GM12878 (cell line): ENCODE results near the gene MGAT4B. TPM values are rescaled to one million over a fixed set of nuclear protein-coding genes. Genes with fewer than 3 reads are reported as not detected.

Experiments
- ATAC-seq: fragments of 200-7000 bp; cut with Tn5 transposase; 3 replicates; pipeline ENCODE4 v1.9.1; 2020; ENCODE audit warnings: mild to moderate bottlenecking, moderate library complexity
- BruUV-seq: library from RNA; stranded (reverse); fragments of 400-500 nt; replicated peaks from 2 replicates; lab custom pipeline; 2021; lab: Mats Ljungman, UMichigan
- CTCF ChIA-PET: fragments of 300-600 bp; sonication (Branson Sonifier 250); formaldehyde crosslinking; extraction: SDS; loops from one replicate; lab custom pipeline; 2021; ENCODE audit warnings: inconsistent platforms; lab: Yijun Ruan, JAX
- POLR2A ChIA-PET: fragments of 350-600 bp; formaldehyde crosslinking; extraction: SDS; loops from one replicate; lab custom pipeline; 2021; ENCODE audit warnings: inconsistent platforms; lab: Charles Lee
- RAD21 ChIA-PET: fragments of 300-600 bp; sonication (Branson Sonifier 250); formaldehyde crosslinking; loops from one replicate; lab custom pipeline; 2023; ENCODE audit warnings: antibody characterized with exemption; ENCODE audit not compliant: unreplicated experiment; lab: Charles Lee
- SMC1A ChIA-PET: fragments of 300-600 bp; sonication (Branson Sonifier 250); formaldehyde crosslinking; loops from one replicate; lab custom pipeline; 2023; ENCODE audit not compliant: unreplicated experiment, uncharacterized antibody; lab: Charles Lee
- DNase-seq: peaks from one replicate; pipeline ENCODE4 v3.0.0-alpha.2; 2011; ENCODE audit warnings: low read depth, low spot score
- FAIRE-seq: peaks from 3 replicates; lab custom pipeline; 2011; peaks lifted over from hg19 to GRCh38; lab: Jason Lieb, UNC
- H2AFZ ChIP-seq: 2 replicates; pipeline ENCODE4 v1.6.0; 2011; ENCODE audit warnings: low read depth, low read length, control low read depth; ENCODE audit not compliant: control insufficient read depth
- H3K27ac ChIP-seq: 2 replicates; pipeline ENCODE4 v1.5.1; 2011; ENCODE audit warnings: control low read depth; ENCODE audit not compliant: control insufficient read depth, insufficient read depth
- H3K27me3 ChIP-seq, 2 experiments: replicated peaks in 1 of 2; 2 replicates each; pipeline versions ENCODE4 v1.6.0 to v1.6.1; 2011; ENCODE audit warnings: low read length in 1 of 2; ENCODE audit not compliant: control insufficient read depth in 2 of 2, insufficient read depth in 2 of 2
- H3K36me3 ChIP-seq, 2 experiments: 2 replicates each; pipeline ENCODE4 v1.5.1; 2011; ENCODE audit warnings: low read length in 1 of 2; ENCODE audit not compliant: control insufficient read depth in 2 of 2, insufficient read depth in 2 of 2
- H3K4me1 ChIP-seq: 2 replicates; pipeline ENCODE4 v1.6.1; 2011; ENCODE audit warnings: mild to moderate bottlenecking, low read length, moderate library complexity, mixed read lengths; ENCODE audit not compliant: control insufficient read depth, insufficient read depth
- H3K4me2 ChIP-seq: 2 replicates; pipeline ENCODE4 v1.6.0; 2011; ENCODE audit warnings: control low read depth; ENCODE audit not compliant: control insufficient read depth, insufficient read depth
- H3K4me3 ChIP-seq: fragments of 200-600 bp; sonication (generic); 2 replicates; pipeline ENCODE4 v1.5.1; 2016
- H3K79me2 ChIP-seq: 2 replicates; pipeline ENCODE4 v1.6.0; 2011; ENCODE audit warnings: low read length; ENCODE audit not compliant: control insufficient read depth, insufficient read depth
- H3K9ac ChIP-seq: 2 replicates; pipeline ENCODE4 v1.8.0; 2011; ENCODE audit warnings: low read length, control low read depth, mixed read lengths; ENCODE audit not compliant: control insufficient read depth, insufficient read depth
- H3K9me3 ChIP-seq: replicated peaks from 3 replicates; pipeline ENCODE4 v1.5.1; 2011; ENCODE audit warnings: mild to moderate bottlenecking, low read length; ENCODE audit not compliant: control insufficient read depth, insufficient read depth
- H4K20me1 ChIP-seq: 2 replicates; pipeline ENCODE4 v1.6.0; 2011; ENCODE audit not compliant: control insufficient read depth, insufficient read depth
- ATF7 ChIP-seq: fragments of 450-650 bp; IDR thresholded peaks from 2 replicates; pipeline ENCODE4 v1.6.1; 2016; ENCODE audit warnings: low read depth, mild to moderate bottlenecking
- E2F8 ChIP-seq: fragments of 450-650 bp; IDR thresholded peaks from 2 replicates; pipeline ENCODE4 v1.6.1; 2018; ENCODE audit warnings: mild to moderate bottlenecking, low read depth, moderate library complexity; ENCODE audit not compliant: partially characterized antibody
- GATAD2B ChIP-seq: fragments of 450-650 bp; conservative IDR thresholded peaks from 2 replicates; pipeline ENCODE4 v1.6.1; 2017; ENCODE audit warnings: low read depth, mild to moderate bottlenecking, moderate library complexity
- IRF3 ChIP-seq: fragments of 450-650 bp; IDR thresholded peaks from 2 replicates; pipeline ENCODE4 v1.6.1; 2014; ENCODE audit warnings: mild to moderate bottlenecking
- IRF5 ChIP-seq: fragments of 450-650 bp; IDR thresholded peaks from 2 replicates; pipeline ENCODE4 v1.6.1; 2017; ENCODE audit warnings: borderline replicate concordance
- NFYA ChIP-seq: IDR thresholded peaks from 2 replicates; pipeline ENCODE4 v1.6.1; 2011; ENCODE audit warnings: low read depth, mild to moderate bottlenecking, low read length, improper control_type of control experiment, borderline replicate concordance
- POLR2A ChIP-seq: IDR thresholded peaks from 2 replicates; pipeline ENCODE4 v1.6.1; 2011; ENCODE audit warnings: low read depth, mild to moderate bottlenecking, low read length
- RELA ChIP-seq: fragments of 450-650 bp; IDR thresholded peaks from 2 replicates; pipeline ENCODE4 v1.8.0; 2014; ENCODE audit warnings: borderline replicate concordance; ENCODE audit not compliant: partially characterized antibody
- WGBS: methylation state at CpG from one replicate; pipeline ENCODE4 v1.1.6; 2016; ENCODE audit warnings: low lambda C conversion rate; ENCODE audit not compliant: insufficient replicate concordance, insufficient coverage; ENCODE audit errors: missing lambda C conversion rate; 5-methylcytosine and 5-hydroxymethylcytosine counted together
- in situ Hi-C: fragments of 300-500 bp; cut with MboI; formaldehyde crosslinking; loops from 9 replicates; pipeline ENCODE4 v1.14.3; 2018; ENCODE audit warnings: mixed read lengths
- intact Hi-C: fragments of 100-400 bp; cut with micrococcal nuclease; formaldehyde crosslinking; loops from one replicate; pipeline ENCODE4 v1.14.2; 2022; ENCODE audit not compliant: unreplicated experiment
- polyA plus RNA-seq, 11 experiments: library from polyadenylated mRNA; depleted of rRNA in 4 of 11; unstranded in 6 of 11; stranded (reverse) in 5 of 11; fragments of >200 nt; fragmentation: Nextera tagmentation in 4 of 11; fragmentation: Illumina TruSeq in 1 of 11; extraction: Ambion mirVana in 4 of 11; extraction: Trizol in 1 of 11; gene quantifications; 1 replicate in 1 of 11; 2 replicates in 10 of 11; pipeline versions ENCODE4 v1.2.1 to v1.2.3, GENCODE V29; 2011 to 2016; ENCODE audit warnings: inconsistent platforms in 2 of 11, missing spikeins in 2 of 11, low read depth in 1 of 11
- total RNA-seq, 4 experiments: library from RNA; depleted of rRNA in 3 of 4; stranded (reverse); fragments of >200 nt in 3 of 4; fragmentation: Illumina TruSeq in 1 of 4; extraction: Trizol in 1 of 4; gene quantifications; 2 replicates each; pipeline versions ENCODE4 v1.2.1 to v1.2.3, GENCODE V29; 2013 to 2021
- TF ChIP-seq, protein P1 (sequence below): IDR thresholded peaks from 2 replicates; pipeline ENCODE4 v1.6.1; 2011; ENCODE audit warnings: low read depth, mild to moderate bottlenecking, low read length, moderate library complexity, borderline replicate concordance; ENCODE audit errors: extremely low read depth

MGAT4B gene
- total and polyA plus RNA-seq, 10 of the 15 experiments (the other 5 are each of a cell fraction or from before 2014, with no cell fraction given) = 0.60 to 82.5 (median 34.4) TPM; not detected in 1

DNA sequence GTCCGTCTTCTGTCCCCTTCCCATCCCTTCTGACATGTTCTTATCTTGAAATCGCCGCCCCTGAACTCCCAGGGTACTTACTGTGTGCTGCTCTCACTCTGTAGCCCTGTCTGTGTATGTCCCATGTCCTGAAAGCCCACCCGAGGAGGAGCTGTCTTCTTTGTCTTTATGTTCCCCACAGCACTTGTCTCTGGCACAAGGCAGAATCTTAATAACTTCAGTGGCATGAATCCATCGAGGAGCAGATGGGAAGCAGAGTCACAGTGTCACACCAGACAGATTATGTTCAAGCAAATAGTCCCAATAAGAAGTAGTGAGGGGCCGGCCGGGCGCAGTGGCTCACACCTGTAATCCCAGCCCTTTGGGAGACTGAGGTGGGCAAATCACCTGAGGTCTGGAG lies 42.6 kb downstream of the MGAT4B start:
- 85% methylated on average over 8 of the region's 8 CpGs for WGBS
- DNase-seq (no peak), FAIRE-seq (no peak), ATAC-seq (no peak)
- no TSS peak for BruUV-seq
- RAD21 ChIA-PET = interaction anchor here (1.7 kb wide), 1 partner anchor 31 kb away, joined by 7 read pairs; no protein-coding TSS in a partner anchor
- peaks cover 31% of the 10 kb centered on the region for H3K79me2 ChIP-seq
- no peak overlapping the region for H3K4me2 ChIP-seq
- in situ Hi-C loops (no loop called here), intact Hi-C loops (loop anchor here (5.0 to 10.0 kb wide), 2 partner anchors 33 to 211 kb away; no protein-coding TSS in a partner anchor)
- POLR2A ChIA-PET = no interaction called here
- H2AFZ ChIP-seq = no peak overlapping the region
- SMC1A ChIA-PET = interaction anchor here (1.7 kb wide), 1 partner anchor 78 kb away, joined by 3 read pairs; no protein-coding TSS in a partner anchor
- no peak overlapping the region for H3K4me3 ChIP-seq
- no peak overlapping the region for H3K9ac ChIP-seq
- no peaks in the 10 kb centered on the region for H3K9me3 ChIP-seq
- no peak overlapping the region for H3K27ac ChIP-seq
- no peaks in the 10 kb centered on the region for H3K27me3 ChIP-seq
- CTCF ChIA-PET = interaction anchor here (0.7 to 2.6 kb wide), 3 partner anchors 8 to 60 kb away, joined by 3 to 17 read pairs (median 14); partner anchors contain the start of gene LTC4S
- H4K20me1 ChIP-seq = peaks cover 4% of the 10 kb centered on the region; the same call in 1 of the 2 replicates
- peaks cover 12 to 19% of the 10 kb centered on the region in 2 experiments for H3K36me3 ChIP-seq
- TF ChIP-seq IRF3 (no peak), NFYA (no peak), POLR2A (no peak), IRF5 (no peak), E2F8 (no peak), RELA (no peak), ATF7 (no peak), GATAD2B (no peak)
- TF ChIP-seq, protein P1, sequence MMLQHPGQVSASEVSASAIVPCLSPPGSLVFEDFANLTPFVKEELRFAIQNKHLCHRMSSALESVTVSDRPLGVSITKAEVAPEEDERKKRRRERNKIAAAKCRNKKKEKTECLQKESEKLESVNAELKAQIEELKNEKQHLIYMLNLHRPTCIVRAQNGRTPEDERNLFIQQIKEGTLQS = no peak
- peaks cover 25% of the 10 kb centered on the region for H3K4me1 ChIP-seq
